ENCODE measurements around the gene ACADM. TPM values are rescaled to one million over a fixed set of nuclear protein-coding genes. Genes with fewer than 3 reads are reported as not detected.
"Not testable (repeated sequence)": the region's sequence is repeated elsewhere in the genome, so short reads cannot be mapped to it uniquely, and the experiment has no call there.

The ACADM gene
- total RNA-seq, 4 donors from 2014 or later, result 25.3 to 46.5 (median 40.5) TPM

DNA sequence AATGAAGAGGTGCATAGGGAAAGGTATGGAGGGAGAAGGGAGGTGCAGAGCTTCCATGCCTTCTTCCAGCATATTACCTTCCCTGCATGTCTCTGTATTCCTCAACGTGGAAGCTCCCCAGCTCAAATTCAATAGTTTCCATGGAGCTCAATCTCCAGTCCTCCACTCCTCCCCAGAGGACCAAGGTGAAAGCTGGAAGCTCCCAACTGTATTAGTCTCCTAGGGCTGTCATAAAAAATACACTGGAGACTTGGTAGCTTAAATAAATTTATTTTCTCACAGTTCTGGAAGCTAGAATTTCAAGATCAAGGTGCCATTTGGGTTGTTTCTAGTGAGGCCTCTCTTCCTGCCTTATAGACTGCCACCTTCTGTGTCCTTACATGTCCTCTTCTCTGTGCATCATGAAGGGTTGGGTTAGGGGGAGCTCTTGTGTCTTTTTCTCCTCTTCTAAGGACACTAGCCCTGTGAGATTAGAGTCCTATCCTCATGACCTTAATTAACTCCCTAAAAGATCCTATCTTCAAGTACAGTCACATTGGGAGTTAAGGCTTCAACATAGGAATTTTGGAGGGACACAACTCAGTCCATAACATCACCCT is 39.6 kb downstream of the ACADM start:
- Histone ChIP-seq H3K4me3 (no peak overlapping the region), H3K27ac (no peak overlapping the region), H3K27me3 (no peaks in the 10 kb centered on the region), H3K36me3 (peaks cover 4% of the 10 kb centered on the region), H3K4me1 (no peaks in the 10 kb centered on the region), H3K9me3 (no peaks in the 10 kb centered on the region)
- 77% methylated on average over 1 of the region's 1 CpG for WGBS
- TF ChIP-seq POLR2AphosphoS5 (IDR thresholded peaks at IDR 0.05) (no peak), POLR2A (IDR thresholded peaks at IDR 0.05) (no peak), EP300 (IDR thresholded peaks at IDR 0.05) (no peak), CTCF (IDR thresholded peaks at IDR 0.05) (no peak)
- no peak for DNase-seq (ENCODE audit: low spot score in 2 of 2)

- DNase-seq (ENCODE audit: low spot score in 2 of 2), result no peak
- Histone ChIP-seq H3K27ac (no peak overlapping the region), H3K4me1 (no peaks in the 10 kb centered on the region), H3K27me3 (no peaks in the 10 kb centered on the region), H3K4me3 (no peak overlapping the region), H3K36me3 (peaks cover 4% of the 10 kb centered on the region), H3K9me3 (no peaks in the 10 kb centered on the region)
- TF ChIP-seq EP300 (IDR thresholded peaks at IDR 0.05), result no peak
- TF ChIP-seq POLR2AphosphoS5 (IDR thresholded peaks at IDR 0.05), result no peak
- no peak for TF ChIP-seq POLR2A (IDR thresholded peaks at IDR 0.05)
- no peak for TF ChIP-seq CTCF (IDR thresholded peaks at IDR 0.05)
- 83% methylated on average over 1 of the region's 1 CpG for WGBS
Measured at GRCh38 chr1:75765697-75766355, 41.3 kb downstream of the ACADM start.

- no peak for DNase-seq (ENCODE audit: low spot score in 2 of 2)
- no peak overlapping the region for H3K27ac ChIP-seq
- H3K4me3 ChIP-seq, result no peak overlapping the region
- no peaks in the 10 kb centered on the region for H3K4me1 ChIP-seq
- H3K36me3 ChIP-seq, result peaks cover 4% of the 10 kb centered on the region
- 88% methylated on average over 1 of the region's 1 CpG for WGBS
- no peaks in the 10 kb centered on the region for H3K9me3 ChIP-seq
- no peaks in the 10 kb centered on the region for H3K27me3 ChIP-seq
- no peak for TF ChIP-seq EP300 (IDR thresholded peaks at IDR 0.05)
- TF ChIP-seq POLR2A (IDR thresholded peaks at IDR 0.05), result no peak
- no peak for TF ChIP-seq CTCF (IDR thresholded peaks at IDR 0.05)
- no peak for TF ChIP-seq POLR2AphosphoS5 (IDR thresholded peaks at IDR 0.05)
Measured at GRCh38 chr1:75768016-75768415, 43.5 kb downstream of the ACADM start.

GRCh38 chr1:75770761-75771160 is 46.3 kb downstream of the ACADM start:
- Histone ChIP-seq H3K4me3 (no peak overlapping the region), H3K27me3 (no peaks in the 10 kb centered on the region), H3K9me3 (no peaks in the 10 kb centered on the region), H3K27ac (no peak overlapping the region), H3K36me3 (no peaks in the 10 kb centered on the region), H3K4me1 (no peaks in the 10 kb centered on the region)
- no peak for DNase-seq (ENCODE audit: low spot score in 2 of 2)
- WGBS, result 84% methylated on average over 1 of the region's 1 CpG
- TF ChIP-seq EP300 (IDR thresholded peaks at IDR 0.05) (no peak), POLR2A (IDR thresholded peaks at IDR 0.05) (no peak), CTCF (IDR thresholded peaks at IDR 0.05) (no peak)

- no peak for TF ChIP-seq CTCF (IDR thresholded peaks at IDR 0.05)
- no peak for TF ChIP-seq POLR2A (IDR thresholded peaks at IDR 0.05)
- no peak for TF ChIP-seq EP300 (IDR thresholded peaks at IDR 0.05)
- no peak for TF ChIP-seq POLR2AphosphoS5 (IDR thresholded peaks at IDR 0.05)
- no peaks in the 10 kb centered on the region for H3K4me1 ChIP-seq
- no peaks in the 10 kb centered on the region for H3K27me3 ChIP-seq
- H3K27ac ChIP-seq, result no peak overlapping the region
- H3K9me3 ChIP-seq, result no peaks in the 10 kb centered on the region
- H3K36me3 ChIP-seq, result no peaks in the 10 kb centered on the region
- WGBS, result 67% methylated on average over 3 of the region's 3 CpGs
- H3K4me3 ChIP-seq, result no peak overlapping the region
- no peak for DNase-seq (ENCODE audit: low spot score in 2 of 2)
Measured at GRCh38 chr1:75771978-75772377, 47.5 kb downstream of the ACADM start.

DNA sequence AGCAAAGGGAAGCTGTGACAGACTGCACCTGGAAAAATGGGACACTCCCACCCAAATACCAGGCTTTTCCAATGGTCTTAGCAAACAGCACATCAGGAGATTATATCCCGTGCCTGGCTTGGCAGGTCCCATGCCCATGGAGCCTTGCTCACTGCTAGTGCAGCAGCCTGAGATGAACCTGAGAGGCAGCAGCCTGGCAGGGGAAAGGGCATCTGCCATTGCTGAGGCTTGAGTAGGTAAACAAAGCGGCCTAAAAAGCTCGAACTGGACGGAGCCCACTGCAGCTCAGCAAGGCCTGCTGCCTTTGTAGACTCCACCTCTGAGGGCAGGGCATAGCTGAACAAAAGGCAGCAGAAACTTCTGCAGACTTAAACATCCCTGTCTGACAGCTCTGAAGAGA is 53.3 kb downstream of the ACADM start:
- not testable (repeated sequence) for H3K36me3 ChIP-seq; H3K27me3 ChIP-seq; H3K4me1 ChIP-seq; H3K27ac ChIP-seq; H3K4me3 ChIP-seq; DNase-seq (ENCODE audit: low spot score in 2 of 2); H3K9me3 ChIP-seq
- WGBS, result 75% methylated on average over 4 of the region's 4 CpGs

- not testable (repeated sequence) for H3K36me3 ChIP-seq; H3K4me3 ChIP-seq; H3K9me3 ChIP-seq; H3K27me3 ChIP-seq; DNase-seq (ENCODE audit: low spot score in 2 of 2); H3K27ac ChIP-seq; H3K4me1 ChIP-seq
- WGBS, result 92% methylated on average over 5 of the region's 5 CpGs
Measured at GRCh38 chr1:75778694-75779093, 54.2 kb downstream of the ACADM start.

GRCh38 chr1:75780183-75780582 is 55.7 kb downstream of the ACADM start:
- not testable (repeated sequence) for H3K36me3 ChIP-seq; H3K9me3 ChIP-seq; H3K4me3 ChIP-seq; DNase-seq (ENCODE audit: low spot score in 2 of 2); H3K27me3 ChIP-seq; H3K27ac ChIP-seq; H3K4me1 ChIP-seq
- WGBS, result 88% methylated on average over 4 of the region's 4 CpGs
